Astrocyte (in vitro differentiated cells and primary cell): Measurements from ENCODE around the gene NRG3. TPM values are rescaled to one million over a fixed set of nuclear protein-coding genes. Genes with fewer than 3 reads are reported as not detected.

Experiments
- DNase-seq: peaks from one replicate; pipeline ENCODE4 v3.0.0-alpha.2; 2010; ENCODE audit warnings: low read depth
- FAIRE-seq: peaks from 2 replicates; lab custom pipeline; 2011; peaks lifted over from hg19 to GRCh38; lab: Jason Lieb, UNC
- H2AFZ ChIP-seq: 2 replicates; pipeline ENCODE4 v1.6.0; 2012; ENCODE audit warnings: low read depth, low read length, inconsistent platforms
- H3K27ac ChIP-seq: 2 replicates; pipeline ENCODE4 v1.5.1; 2011; ENCODE audit warnings: low read depth, low read length, inconsistent platforms
- H3K27me3 ChIP-seq: 2 replicates; pipeline ENCODE4 v1.6.0; 2011; ENCODE audit warnings: low read length, inconsistent platforms; ENCODE audit not compliant: insufficient read depth
- H3K36me3 ChIP-seq: 2 replicates; pipeline ENCODE4 v1.5.1; 2011; ENCODE audit warnings: low read length, inconsistent platforms; ENCODE audit not compliant: insufficient read depth
- H3K4me1 ChIP-seq: 2 replicates; pipeline ENCODE4 v1.5.1; 2011; ENCODE audit warnings: low read length, inconsistent platforms; ENCODE audit not compliant: insufficient read depth
- H3K4me2 ChIP-seq: 2 replicates; pipeline ENCODE4 v1.6.0; 2012; ENCODE audit warnings: low read length, inconsistent platforms
- H3K4me3 ChIP-seq: 2 replicates; pipeline ENCODE4 v1.5.1; 2011; ENCODE audit warnings: low read depth, mild to moderate bottlenecking, low read length, inconsistent platforms; ENCODE audit not compliant: insufficient read depth
- H3K79me2 ChIP-seq: 2 replicates; pipeline ENCODE4 v1.6.0; 2012; ENCODE audit warnings: mild to moderate bottlenecking, low read length, inconsistent platforms; ENCODE audit not compliant: insufficient read depth
- H3K9ac ChIP-seq: 2 replicates; pipeline ENCODE4 v1.6.0; 2012; ENCODE audit warnings: mild to moderate bottlenecking, low read length, inconsistent platforms
- H3K9me3 ChIP-seq: 2 replicates; pipeline ENCODE4 v1.5.1; 2012; ENCODE audit warnings: low read depth, mild to moderate bottlenecking, low read length, inconsistent platforms; ENCODE audit not compliant: insufficient read depth
- H4K20me1 ChIP-seq: 2 replicates; pipeline ENCODE4 v1.6.0; 2012; ENCODE audit warnings: low read length, inconsistent platforms; ENCODE audit not compliant: insufficient read depth
- H3K27ac Mint-ChIP-seq: one replicate; pipeline ENCODE4 v1.8.0; 2021; ENCODE audit warnings: mild to moderate bottlenecking, mixed read lengths; ENCODE audit not compliant: unreplicated experiment
- H3K27me3 Mint-ChIP-seq: one replicate; pipeline ENCODE4 v1.8.0; 2021; ENCODE audit warnings: low read depth, mixed read lengths; ENCODE audit not compliant: unreplicated experiment
- H3K36me3 Mint-ChIP-seq: one replicate; pipeline ENCODE4 v1.8.0; 2021; ENCODE audit warnings: low read depth, mixed read lengths; ENCODE audit not compliant: unreplicated experiment
- H3K4me1 Mint-ChIP-seq: one replicate; pipeline ENCODE4 v1.8.0; 2021; ENCODE audit warnings: low read depth, mixed read lengths; ENCODE audit not compliant: unreplicated experiment
- H3K4me3 Mint-ChIP-seq: one replicate; pipeline ENCODE4 v1.8.0; 2021; ENCODE audit warnings: mild to moderate bottlenecking, moderate library complexity, mixed read lengths; ENCODE audit not compliant: unreplicated experiment
- H3K9me3 Mint-ChIP-seq: one replicate; pipeline ENCODE4 v1.8.0; 2021; ENCODE audit warnings: mild to moderate bottlenecking, mixed read lengths; ENCODE audit not compliant: unreplicated experiment
- EZH2 ChIP-seq: IDR thresholded peaks from 2 replicates; pipeline ENCODE4 v1.6.1; 2012; ENCODE audit warnings: mild to moderate bottlenecking, low read length, inconsistent platforms; ENCODE audit not compliant: insufficient read depth
- total RNA-seq: library from RNA; stranded (reverse); gene quantifications from 2 replicates; pipeline ENCODE4 v1.2.1, GENCODE V29; 2021
- TF ChIP-seq, protein P1 (sequence below): IDR thresholded peaks from 2 replicates; pipeline ENCODE4 v1.5.1; 2011; ENCODE audit warnings: low read depth, mild to moderate bottlenecking, inconsistent platforms, low read length, moderate library complexity; ENCODE audit not compliant: insufficient read depth

Gene NRG3
- total RNA-seq, 1 donor from 2014 or later, result 2.1 TPM

DNA sequence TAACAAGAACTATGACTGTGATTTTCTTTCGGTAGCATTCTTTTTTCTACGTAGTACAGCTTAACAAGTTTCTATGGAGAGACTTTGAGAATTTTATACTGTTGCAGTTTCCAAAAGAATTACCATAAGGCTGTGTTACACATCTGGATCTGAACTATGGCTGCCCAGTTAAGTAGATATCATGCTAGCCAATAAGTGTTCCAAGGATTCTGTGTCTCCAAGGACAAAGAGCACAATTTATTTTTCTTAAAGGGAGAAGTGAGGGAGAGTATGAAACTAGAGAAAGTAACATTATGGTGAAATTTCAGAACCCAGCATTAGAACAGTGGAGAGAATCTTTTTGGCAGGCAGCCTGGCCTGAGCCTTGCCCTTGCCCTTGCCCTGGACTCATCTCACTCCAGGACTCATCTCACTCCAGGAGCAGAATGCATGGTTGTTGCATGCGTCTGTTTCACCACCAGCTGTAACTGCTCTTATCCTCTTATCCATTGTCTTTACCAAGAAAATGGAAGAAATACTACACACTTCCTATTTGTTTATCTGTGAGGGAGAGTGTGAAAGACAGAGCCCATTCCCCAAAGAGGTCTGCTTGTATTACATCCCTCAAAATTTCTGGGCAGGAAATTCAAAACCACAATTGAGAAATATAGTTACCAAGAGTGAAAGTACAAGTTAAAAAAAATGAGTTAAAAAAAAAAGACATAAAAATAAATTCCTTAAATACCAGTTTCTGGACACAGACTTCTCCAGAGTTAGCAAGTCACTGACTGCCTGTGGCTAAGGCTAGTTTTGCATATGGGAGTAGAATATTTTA, 1067.5 kb downstream of the NRG3 start:
- Histone ChIP-seq H3K9ac (no peak overlapping the region), H3K9me3 (peaks cover 4% of the 10 kb centered on the region), H3K27me3 (no peaks in the 10 kb centered on the region), H3K4me1 (peaks cover 4% of the 10 kb centered on the region), H2AFZ (no peak overlapping the region), H3K79me2 (no peaks in the 10 kb centered on the region), H3K4me2 (peak overlapping the region; percentile 10), H3K27ac (no peak overlapping the region), H3K36me3 (no peaks in the 10 kb centered on the region), H4K20me1 (no peaks in the 10 kb centered on the region), H3K4me3 (no peak overlapping the region)
- DNase-seq (peak; percentile 64), FAIRE-seq (no peak)
- peaks cover 16% of the 10 kb centered on the region for H3K4me1 Mint-ChIP-seq
- H3K27ac Mint-ChIP-seq, result peak overlapping the region; percentile 62
- TF ChIP-seq, protein P1, sequence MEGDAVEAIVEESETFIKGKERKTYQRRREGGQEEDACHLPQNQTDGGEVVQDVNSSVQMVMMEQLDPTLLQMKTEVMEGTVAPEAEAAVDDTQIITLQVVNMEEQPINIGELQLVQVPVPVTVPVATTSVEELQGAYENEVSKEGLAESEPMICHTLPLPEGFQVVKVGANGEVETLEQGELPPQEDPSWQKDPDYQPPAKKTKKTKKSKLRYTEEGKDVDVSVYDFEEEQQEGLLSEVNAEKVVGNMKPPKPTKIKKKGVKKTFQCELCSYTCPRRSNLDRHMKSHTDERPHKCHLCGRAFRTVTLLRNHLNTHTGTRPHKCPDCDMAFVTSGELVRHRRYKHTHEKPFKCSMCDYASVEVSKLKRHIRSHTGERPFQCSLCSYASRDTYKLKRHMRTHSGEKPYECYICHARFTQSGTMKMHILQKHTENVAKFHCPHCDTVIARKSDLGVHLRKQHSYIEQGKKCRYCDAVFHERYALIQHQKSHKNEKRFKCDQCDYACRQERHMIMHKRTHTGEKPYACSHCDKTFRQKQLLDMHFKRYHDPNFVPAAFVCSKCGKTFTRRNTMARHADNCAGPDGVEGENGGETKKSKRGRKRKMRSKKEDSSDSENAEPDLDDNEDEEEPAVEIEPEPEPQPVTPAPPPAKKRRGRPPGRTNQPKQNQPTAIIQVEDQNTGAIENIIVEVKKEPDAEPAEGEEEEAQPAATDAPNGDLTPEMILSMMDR, result no peak
- no peak for TF ChIP-seq EZH2
- H3K27me3 Mint-ChIP-seq, result no peaks in the 10 kb centered on the region
- no peak overlapping the region for H3K4me3 Mint-ChIP-seq
- H3K9me3 Mint-ChIP-seq, result peaks cover 2% of the 10 kb centered on the region
- H3K36me3 Mint-ChIP-seq, result no peaks in the 10 kb centered on the region

DNA sequence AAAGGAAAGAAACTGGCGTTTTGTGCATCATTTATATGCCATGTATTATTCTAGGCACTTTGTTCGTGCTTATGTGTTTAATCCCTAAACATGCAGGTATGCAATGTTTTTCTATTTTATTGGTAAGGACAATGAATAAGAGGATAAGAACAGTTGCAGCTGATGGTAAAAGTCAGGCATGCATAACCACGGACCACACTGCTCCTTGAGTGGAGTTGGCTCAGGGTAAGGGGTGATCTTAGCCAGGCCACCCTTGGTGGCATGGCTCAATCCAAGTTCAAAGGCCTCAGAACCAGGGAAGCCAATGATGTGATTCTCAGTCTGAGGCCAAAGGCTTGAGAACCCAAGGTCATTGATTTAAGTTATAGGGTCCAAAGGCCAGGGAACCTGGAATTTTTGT, 1068.1 kb downstream of the NRG3 start:
- Mint-ChIP-seq H3K36me3 (no peaks in the 10 kb centered on the region), H3K27me3 (no peaks in the 10 kb centered on the region), H3K4me1 (peaks cover 16% of the 10 kb centered on the region), H3K27ac (no peak overlapping the region), H3K4me3 (no peak overlapping the region), H3K9me3 (peaks cover 2% of the 10 kb centered on the region)
- FAIRE-seq, result no peak
- Histone ChIP-seq H3K9ac (no peak overlapping the region), H4K20me1 (no peaks in the 10 kb centered on the region), H3K27me3 (no peaks in the 10 kb centered on the region), H3K79me2 (no peaks in the 10 kb centered on the region), H2AFZ (no peak overlapping the region), H3K9me3 (peaks cover 4% of the 10 kb centered on the region), H3K27ac (no peak overlapping the region), H3K36me3 (no peaks in the 10 kb centered on the region), H3K4me3 (no peak overlapping the region), H3K4me2 (no peak overlapping the region), H3K4me1 (peaks cover 4% of the 10 kb centered on the region)
- TF ChIP-seq, protein P1, result no peak
- no peak for TF ChIP-seq EZH2
- DNase-seq, result peak; percentile 30
